ENCODE measurements around the gene ARVCF.

ARVCF gene

GRCh38 chr22:20016734-20017621 lies at the start of gene ARVCF:
Gene ARVCF (minus strand): TSS chr22:20016823. CDS start chr22:19990794, 26,029 bp downstream.
- DNase-seq (ENCODE audit: low read depth): peak; percentile 84

GRCh38 chr22:20065896-20066616 lies 49.4 kb upstream of the ARVCF start:
- no peak for DNase-seq (ENCODE audit: low read depth)

GRCh38 chr22:20064545-20065262 lies 48.1 kb upstream of the ARVCF start:
- no peak for DNase-seq (ENCODE audit: low read depth)

- no peak for DNase-seq (ENCODE audit: low read depth)
Observed at GRCh38 chr22:20064140-20064480, 47.5 kb upstream of the ARVCF start.

- DNase-seq (ENCODE audit: low read depth): no peak
Observed at GRCh38 chr22:20063271-20064139, 46.9 kb upstream of the ARVCF start.

GRCh38 chr22:20062766-20063083 lies 46.1 kb upstream of the ARVCF start:
- DNase-seq (ENCODE audit: low read depth): no peak

- DNase-seq (ENCODE audit: low read depth): no peak
Observed at GRCh38 chr22:20062043-20062765, 45.6 kb upstream of the ARVCF start.

- DNase-seq (ENCODE audit: low read depth): no peak
Observed at GRCh38 chr22:20061481-20061861, 44.8 kb upstream of the ARVCF start.

GRCh38 chr22:20060700-20061480 lies 44.3 kb upstream of the ARVCF start:
- DNase-seq (ENCODE audit: low read depth): no peak

GRCh38 chr22:20058989-20059770 lies 42.6 kb upstream of the ARVCF start:
- DNase-seq (ENCODE audit: low read depth): no peak

- DNase-seq (ENCODE audit: low read depth): no peak
Observed at GRCh38 chr22:20057596-20058268, 41.1 kb upstream of the ARVCF start.

- DNase-seq (ENCODE audit: low read depth): no peak
Observed at GRCh38 chr22:20056696-20057386, 40.2 kb upstream of the ARVCF start.

GRCh38 chr22:20056161-20056560 lies 39.5 kb upstream of the ARVCF start:
- DNase-seq (ENCODE audit: low read depth): no peak

GRCh38 chr22:20055654-20056053 lies 39.0 kb upstream of the ARVCF start:
- no peak for DNase-seq (ENCODE audit: low read depth)

- no peak for DNase-seq (ENCODE audit: low read depth)
Observed at GRCh38 chr22:20055144-20055543, 38.5 kb upstream of the ARVCF start.

GRCh38 chr22:20054485-20054884 lies 37.9 kb upstream of the ARVCF start:
- no peak for DNase-seq (ENCODE audit: low read depth)

- no peak for DNase-seq (ENCODE audit: low read depth)
Observed at GRCh38 chr22:20054034-20054427, 37.4 kb upstream of the ARVCF start.

- no peak for DNase-seq (ENCODE audit: low read depth)
Observed at GRCh38 chr22:20053407-20054033, 36.9 kb upstream of the ARVCF start.

All from stimulated activated CD8-positive, alpha-beta memory T cell treated with anti-CD3 and anti-CD28 coated beads, Interleukin-15, amount 100 ng/mL, for 1 hour (primary cell).